Mesodermal cell (in vitro differentiated cells): ENCODE data around the gene DNAJC10.
"Not testable (repeated sequence)": the region's sequence is repeated elsewhere in the genome, so short reads cannot be mapped to it uniquely, and the experiment has no call there.

Experiments used
- H3K27ac ChIP-seq: 2 replicates; pipeline ENCODE4 v1.7.0; 2013; ENCODE audit warnings: mild to moderate bottlenecking, low read depth, low read length, moderate library complexity; ENCODE audit not compliant: severe bottlenecking
- H3K36me3 ChIP-seq: 2 replicates; pipeline ENCODE4 v1.7.1; 2013; ENCODE audit warnings: mild to moderate bottlenecking, low read length, moderate library complexity; ENCODE audit not compliant: control insufficient read depth, insufficient read depth
- H3K4me1 ChIP-seq: one replicate; pipeline ENCODE4 v1.7.1; 2013; ENCODE audit warnings: mild to moderate bottlenecking, low read length; ENCODE audit not compliant: insufficient read depth, control insufficient read depth, poor library complexity, severe bottlenecking
- H3K4me3 ChIP-seq: 2 replicates; pipeline ENCODE4 v1.7.0; 2013; ENCODE audit warnings: low read length, control low read depth, mild to moderate bottlenecking; ENCODE audit not compliant: insufficient read depth, poor library complexity, severe bottlenecking; ENCODE audit errors: extremely low read depth
- H3K9me3 ChIP-seq: 2 replicates; pipeline ENCODE4 v1.7.1; 2013; ENCODE audit warnings: mild to moderate bottlenecking, low read length, moderate library complexity; ENCODE audit not compliant: control insufficient read depth
- WGBS, 2 experiments: methylation state at CpG; one replicate each; pipeline ENCODE4 v1.1.5; 2013; ENCODE audit warnings: missing lambda C conversion rate in 2 of 2; ENCODE audit not compliant: insufficient coverage in 2 of 2; 5-methylcytosine and 5-hydroxymethylcytosine counted together

The DNAJC10 gene

DNA sequence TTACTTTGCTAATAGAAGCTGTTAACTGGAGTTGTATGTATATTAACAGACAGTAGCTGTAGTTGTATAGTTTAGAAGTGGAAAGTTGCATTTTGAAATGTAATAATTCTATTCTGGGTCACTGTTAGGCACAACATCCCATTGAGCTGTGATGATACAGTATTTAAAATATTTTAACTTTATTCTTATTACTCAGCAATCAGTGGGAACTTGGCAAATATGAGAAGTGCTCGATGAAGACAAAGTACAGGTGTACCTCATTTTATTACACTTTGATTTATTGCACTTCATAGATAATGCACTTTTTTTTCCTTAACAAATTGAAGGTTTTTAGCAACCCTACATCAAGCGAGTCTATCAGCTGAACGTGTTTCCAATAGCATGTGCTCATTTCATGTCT lies 8.6 kb downstream of the DNAJC10 start:
- WGBS, 2 experiments: 80 to 100% methylated on average over 2 of the region's 3 CpGs
- Histone ChIP-seq H3K36me3 (peaks cover 60% of the 10 kb centered on the region), H3K4me1 (no peaks in the 10 kb centered on the region), H3K9me3 (no peaks in the 10 kb centered on the region), H3K27ac (no peak overlapping the region), H3K4me3 (no peak overlapping the region)

DNA sequence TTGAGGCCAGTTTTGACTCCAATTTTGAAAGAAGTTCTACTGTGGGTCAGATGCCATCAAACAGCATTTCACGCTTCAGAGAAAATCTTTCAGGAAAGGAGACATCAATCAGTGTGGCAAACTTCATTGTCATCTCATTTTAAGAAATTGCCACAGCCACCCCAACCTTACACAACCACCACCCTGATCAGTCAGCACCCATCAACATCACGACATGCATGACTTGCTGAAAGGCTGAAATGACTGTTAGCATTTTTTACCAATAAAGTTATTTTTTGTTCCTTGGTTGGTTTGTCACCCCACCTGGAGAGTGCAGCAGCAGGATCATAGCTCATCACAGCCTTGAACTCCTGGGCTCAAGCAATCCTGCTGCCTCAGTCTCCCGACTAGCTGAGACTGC lies 10.4 kb downstream of the DNAJC10 start:
- H3K36me3 ChIP-seq: peaks cover 58% of the 10 kb centered on the region
- no peaks in the 10 kb centered on the region for H3K9me3 ChIP-seq
- no peak overlapping the region for H3K27ac ChIP-seq
- 88 to 100% methylated on average over 1 to 2 of the region's 3 CpGs for WGBS, 2 experiments
- H3K4me3 ChIP-seq: no peak overlapping the region
- no peaks in the 10 kb centered on the region for H3K4me1 ChIP-seq

DNA sequence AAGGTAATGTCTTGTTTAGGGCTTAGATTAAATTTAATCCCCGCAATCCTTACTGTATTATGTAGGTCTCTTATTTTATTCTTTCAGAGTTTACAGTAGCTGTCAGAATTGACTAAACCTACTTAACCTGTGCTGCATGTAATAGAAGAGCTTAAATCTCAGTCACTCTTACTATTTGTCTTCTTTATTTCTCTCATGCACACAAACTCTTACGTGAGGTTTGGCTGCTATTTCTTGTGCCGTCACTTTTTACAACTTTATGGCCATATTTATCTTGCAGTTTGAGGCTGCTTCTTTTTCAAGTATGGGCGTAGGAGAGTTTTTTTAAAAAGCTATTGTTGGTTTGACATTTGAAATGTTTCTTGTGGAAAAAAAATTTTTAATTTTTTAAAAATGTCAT lies 12.0 kb downstream of the DNAJC10 start:
- H3K27ac ChIP-seq: no peak overlapping the region
- 83 to 100% methylated on average over 1 to 2 of the region's 4 CpGs for WGBS, 2 experiments
- no peaks in the 10 kb centered on the region for H3K9me3 ChIP-seq
- no peaks in the 10 kb centered on the region for H3K4me1 ChIP-seq
- H3K4me3 ChIP-seq: no peak overlapping the region
- peaks cover 53% of the 10 kb centered on the region for H3K36me3 ChIP-seq

DNA sequence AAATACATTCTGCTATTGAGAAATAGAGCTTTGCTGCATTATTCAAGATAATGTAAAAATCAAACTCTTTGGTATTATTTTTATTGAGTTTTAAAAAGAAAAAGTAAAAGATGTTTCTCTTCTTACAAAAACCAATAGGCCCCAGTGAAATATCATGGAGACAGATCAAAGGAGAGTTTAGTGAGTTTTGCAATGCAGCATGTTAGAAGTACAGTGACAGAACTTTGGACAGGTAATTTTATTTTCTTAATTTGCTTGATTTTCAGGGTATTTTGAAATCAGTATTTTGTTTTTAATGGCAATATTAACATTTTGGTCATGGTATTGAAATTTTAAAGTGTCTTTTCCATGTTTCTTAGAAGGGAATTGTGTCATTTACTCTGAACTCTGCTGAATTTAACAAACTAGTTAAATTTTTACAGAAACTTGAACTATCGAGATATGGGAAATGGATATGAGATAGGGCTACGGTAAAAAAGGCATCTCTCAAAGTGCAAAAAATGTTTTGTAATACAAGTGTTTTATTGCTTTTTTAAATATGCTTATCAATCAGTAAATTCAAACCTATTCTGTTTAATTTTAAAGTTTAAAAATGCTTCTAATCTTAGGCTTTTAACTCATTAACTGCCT lies 13.8 kb downstream of the DNAJC10 start:
- H3K9me3 ChIP-seq: no peaks in the 10 kb centered on the region
- WGBS, 2 experiments: no CpG with 5 or more reads among the region's 2 CpGs
- peaks cover 40% of the 10 kb centered on the region for H3K36me3 ChIP-seq
- H3K4me3 ChIP-seq: no peak overlapping the region
- H3K27ac ChIP-seq: no peak overlapping the region
- H3K4me1 ChIP-seq: no peaks in the 10 kb centered on the region

DNA sequence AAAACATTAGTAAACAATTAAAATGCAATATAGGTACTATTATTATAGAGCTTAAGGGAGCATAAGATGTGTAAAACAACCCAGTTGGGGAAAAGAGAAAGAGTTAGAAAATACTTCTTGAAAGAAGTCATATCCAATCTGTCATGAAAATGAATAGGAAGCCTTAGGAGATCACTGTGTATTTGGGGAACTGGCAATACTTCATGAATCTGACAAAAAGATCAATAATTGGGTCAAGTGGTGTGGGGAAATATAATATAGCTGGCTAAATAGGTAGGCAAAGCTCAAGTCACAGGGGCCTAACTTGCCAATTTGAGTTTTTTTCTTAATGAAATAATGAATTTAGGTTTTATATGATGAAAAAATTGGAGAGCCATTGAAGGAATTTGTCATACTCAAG lies 14.4 kb downstream of the DNAJC10 start:
- H3K4me1 ChIP-seq: no peaks in the 10 kb centered on the region
- peaks cover 35% of the 10 kb centered on the region for H3K36me3 ChIP-seq
- no peaks in the 10 kb centered on the region for H3K9me3 ChIP-seq
- H3K4me3 ChIP-seq: no peak overlapping the region
- H3K27ac ChIP-seq: no peak overlapping the region

DNA sequence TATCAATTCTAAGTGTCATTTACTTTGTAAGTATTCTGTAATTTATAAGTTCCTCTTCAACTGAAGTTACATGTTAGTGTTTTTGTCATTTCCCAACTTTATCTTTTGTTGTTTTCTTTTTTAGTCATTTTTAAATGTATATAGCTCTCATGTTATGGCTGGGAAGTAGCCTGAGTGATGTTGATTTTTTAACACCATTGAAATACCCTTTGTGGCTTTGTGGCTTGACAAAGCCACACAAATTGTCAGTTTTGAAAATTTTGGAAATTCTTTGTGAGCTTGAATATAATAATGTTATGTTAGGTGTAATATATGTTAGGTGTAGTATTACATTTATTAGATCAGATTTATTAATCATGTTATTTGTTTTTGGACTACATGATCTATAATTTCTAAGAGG lies 16.7 kb downstream of the DNAJC10 start:
- Histone ChIP-seq H3K36me3 (peaks cover 31% of the 10 kb centered on the region), H3K9me3 (no peaks in the 10 kb centered on the region), H3K27ac (no peak overlapping the region), H3K4me3 (no peak overlapping the region), H3K4me1 (no peaks in the 10 kb centered on the region)

DNA sequence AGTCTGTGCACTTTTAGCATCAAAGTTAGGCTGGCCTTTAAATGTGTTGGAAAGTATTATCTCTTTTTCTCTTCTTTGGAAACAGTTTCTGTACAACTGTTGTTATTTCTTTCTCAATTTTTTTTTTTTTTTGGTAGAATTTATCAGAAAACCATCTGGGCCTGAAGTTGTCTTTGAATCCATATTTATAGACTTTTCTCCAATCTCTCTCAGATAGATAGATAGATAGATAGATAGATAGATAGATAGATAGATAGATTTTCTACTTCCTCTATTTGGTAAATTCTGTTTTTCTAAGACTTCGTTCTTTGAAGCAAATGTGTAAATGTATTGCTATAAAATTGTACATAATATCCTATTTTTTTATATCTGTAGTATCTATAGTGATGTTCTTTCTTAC lies 17.5 kb downstream of the DNAJC10 start:
- peaks cover 31% of the 10 kb centered on the region for H3K36me3 ChIP-seq
- H3K4me3 ChIP-seq: no peak overlapping the region
- no peaks in the 10 kb centered on the region for H3K4me1 ChIP-seq
- no peaks in the 10 kb centered on the region for H3K9me3 ChIP-seq
- H3K27ac ChIP-seq: no peak overlapping the region
- no CpG with 5 or more reads among the region's 1 CpG for WGBS, 2 experiments

DNA sequence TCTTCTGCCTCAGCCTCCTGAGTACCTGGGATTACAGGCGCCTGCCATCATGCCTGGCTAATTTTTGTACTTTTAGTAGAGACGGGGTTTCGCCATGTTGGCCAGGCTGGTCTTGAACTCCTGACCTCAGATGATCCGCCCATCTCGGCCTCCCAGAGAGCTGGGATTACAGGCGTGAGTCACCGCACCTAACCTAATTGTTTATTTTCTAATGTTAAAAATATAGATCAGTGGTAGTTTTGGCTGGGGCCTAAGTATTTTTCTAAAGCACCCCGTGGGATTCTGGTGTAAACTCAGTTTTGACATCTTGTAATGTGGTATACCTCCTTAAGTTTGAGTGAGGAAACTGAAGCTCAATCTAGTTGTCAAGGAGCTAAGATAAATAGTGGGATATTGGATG lies 20.8 kb downstream of the DNAJC10 start:
- not testable (repeated sequence) for H3K27ac ChIP-seq, H3K4me1 ChIP-seq, H3K9me3 ChIP-seq, H3K4me3 ChIP-seq
- H3K36me3 ChIP-seq: peaks cover 29% of the 10 kb centered on the region
- 100% methylated on average over 1 to 2 of the region's 8 CpGs for WGBS, 2 experiments

DNA sequence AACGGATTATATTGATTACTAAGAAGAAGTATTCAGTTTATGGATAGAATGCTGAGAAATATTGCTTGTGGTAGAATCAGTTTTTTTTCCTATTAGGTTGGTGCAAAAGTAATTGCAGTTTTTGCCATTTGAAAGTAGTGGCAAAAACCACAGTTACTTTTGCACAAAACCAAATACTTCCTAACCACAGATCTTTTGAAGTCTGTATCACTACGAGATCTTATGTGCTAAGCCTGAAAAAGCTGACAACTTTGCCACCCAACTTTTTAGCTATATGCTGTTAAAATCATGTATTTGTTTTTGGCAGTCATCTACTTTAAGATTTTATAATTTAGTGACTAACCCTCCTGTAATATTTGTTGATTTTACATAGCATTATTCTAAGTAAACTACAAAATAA lies 24.6 kb downstream of the DNAJC10 start:
- Histone ChIP-seq H3K36me3 (peaks cover 55% of the 10 kb centered on the region), H3K9me3 (no peaks in the 10 kb centered on the region), H3K4me3 (no peak overlapping the region), H3K27ac (no peak overlapping the region), H3K4me1 (no peaks in the 10 kb centered on the region)
- WGBS, 2 experiments: 100% methylated on average over 1 of the region's 2 CpGs; no CpG with 5 or more reads in 1 of the 2 experiments

DNA sequence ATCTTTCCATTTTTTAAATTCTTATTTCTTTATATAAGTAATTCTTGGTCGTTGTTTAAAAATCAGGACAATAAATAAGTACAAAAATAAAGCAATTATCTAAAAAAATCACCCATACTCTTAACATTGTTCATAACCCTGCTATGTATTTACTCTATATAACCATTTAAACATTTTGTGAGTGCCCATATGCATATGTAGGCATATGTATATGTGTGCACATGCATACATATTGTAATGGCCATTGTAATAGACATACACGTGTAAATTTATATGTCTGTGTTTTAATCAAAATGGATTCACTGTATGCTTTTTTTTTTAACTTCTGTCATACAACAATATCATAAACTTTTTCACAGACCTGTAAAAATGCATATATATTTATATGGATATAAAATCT lies 25.6 kb downstream of the DNAJC10 start:
- WGBS, 2 experiments: no CpG with 5 or more reads among the region's 2 CpGs
- H3K27ac ChIP-seq: no peak overlapping the region
- H3K4me1 ChIP-seq: no peaks in the 10 kb centered on the region
- H3K36me3 ChIP-seq: peaks cover 53% of the 10 kb centered on the region
- H3K9me3 ChIP-seq: no peaks in the 10 kb centered on the region
- H3K4me3 ChIP-seq: no peak overlapping the region

DNA sequence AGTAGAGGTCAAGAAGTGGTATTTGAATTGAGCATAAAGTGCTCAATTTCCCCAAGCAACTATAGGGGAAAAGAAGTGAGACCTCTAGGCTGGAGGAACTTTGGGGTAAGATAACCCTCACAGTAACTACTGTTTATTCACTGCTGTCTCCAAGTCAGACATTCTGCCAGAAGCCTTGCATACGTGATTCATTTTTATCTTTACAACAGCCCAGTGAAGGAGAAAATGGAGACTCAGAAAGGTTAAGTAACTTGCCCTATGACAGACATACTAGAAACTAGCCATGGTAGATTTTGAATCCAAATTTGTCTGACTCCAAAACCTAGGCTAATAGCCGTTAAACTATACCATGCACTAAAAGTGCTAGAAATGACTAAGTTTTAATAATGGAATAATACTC lies 28.4 kb downstream of the DNAJC10 start:
- 100% methylated on average over 1 of the region's 2 CpGs; no CpG with 5 or more reads in 1 of the 2 experiments for WGBS, 2 experiments

More for the DNA sequence above, 28.4 kb downstream of the DNAJC10 start:
- peaks cover 38% of the 10 kb centered on the region for H3K36me3 ChIP-seq
- no peak overlapping the region for H3K4me3 ChIP-seq
- H3K9me3 ChIP-seq: no peaks in the 10 kb centered on the region
- H3K27ac ChIP-seq: no peak overlapping the region
- no peaks in the 10 kb centered on the region for H3K4me1 ChIP-seq
